Measurements from ENCODE around the gene ARPC5.

Gene ARPC5

DNA sequence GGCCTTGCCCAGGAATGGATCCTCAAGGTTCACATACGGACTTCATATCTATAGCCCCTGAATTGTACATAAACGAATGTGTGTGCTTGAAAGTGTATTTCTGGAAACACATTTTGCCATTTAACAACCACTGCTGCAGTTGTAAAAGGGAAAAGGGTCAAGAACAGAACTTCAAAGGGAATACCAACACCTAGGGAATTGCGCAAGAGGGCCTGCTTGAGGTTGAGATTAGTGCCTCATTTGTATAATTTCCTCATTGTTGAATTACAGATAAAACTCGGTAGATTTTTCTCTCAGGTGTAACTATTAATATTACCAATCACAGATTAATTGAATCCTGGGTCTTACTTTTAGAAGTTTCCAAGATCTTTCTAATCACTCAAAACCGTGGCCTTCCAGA is 51.4 kb downstream of the ARPC5 start:
- DNase-seq, result no peak

DNA sequence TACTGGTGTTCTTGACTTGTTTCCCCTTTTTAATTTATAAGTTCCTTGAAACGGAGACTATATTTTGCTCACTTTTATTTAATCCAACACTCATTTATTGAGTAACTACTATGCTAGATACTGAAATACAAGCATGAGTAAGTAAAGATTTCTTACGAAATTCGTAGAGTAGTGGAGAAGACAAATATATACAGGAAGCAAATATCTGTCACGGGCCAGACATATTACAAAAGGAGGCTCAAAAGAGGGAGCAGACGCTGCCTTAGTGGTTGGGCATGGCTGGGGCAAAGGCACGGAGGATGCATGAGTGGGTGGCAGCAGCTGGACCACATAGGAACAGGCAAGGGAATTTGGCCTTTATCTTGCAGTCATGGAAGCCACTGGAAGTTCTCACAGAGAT is 52.1 kb downstream of the ARPC5 start:
- no peak for DNase-seq

DNA sequence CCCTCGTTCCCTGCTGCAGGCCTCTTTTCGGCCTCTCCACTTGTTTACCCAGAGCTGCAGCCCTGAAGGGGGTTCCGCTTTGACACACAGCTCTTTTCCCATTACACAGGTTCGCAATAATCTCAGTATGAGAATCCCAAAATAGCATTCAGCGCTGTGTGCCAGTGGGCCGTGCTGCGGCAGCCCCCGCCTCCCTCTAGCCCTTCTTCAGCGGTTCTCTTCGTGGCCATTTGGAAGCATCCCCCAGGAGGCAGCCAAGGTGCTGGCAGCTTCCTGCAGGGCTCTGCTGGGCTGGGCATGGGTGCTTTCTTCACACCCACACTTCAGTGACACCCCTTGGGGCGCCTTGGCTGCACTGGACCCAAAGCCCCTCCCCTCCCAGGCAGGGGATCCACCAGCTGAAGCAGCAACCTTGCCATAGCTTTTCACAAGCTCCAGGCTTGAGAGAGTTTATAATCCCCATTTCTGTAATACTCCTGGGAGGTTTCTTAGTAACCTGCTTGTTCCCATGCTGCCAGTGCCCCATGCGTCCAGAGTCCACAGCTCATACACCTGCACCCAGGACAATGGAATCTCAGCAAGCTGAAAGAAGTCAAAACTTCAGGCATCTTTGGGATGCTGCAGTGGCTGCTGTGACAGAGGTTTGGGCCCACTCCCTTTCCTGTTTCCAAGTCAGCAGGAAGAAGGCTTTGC is 53.4 kb downstream of the ARPC5 start:
- no peak for DNase-seq

DNA sequence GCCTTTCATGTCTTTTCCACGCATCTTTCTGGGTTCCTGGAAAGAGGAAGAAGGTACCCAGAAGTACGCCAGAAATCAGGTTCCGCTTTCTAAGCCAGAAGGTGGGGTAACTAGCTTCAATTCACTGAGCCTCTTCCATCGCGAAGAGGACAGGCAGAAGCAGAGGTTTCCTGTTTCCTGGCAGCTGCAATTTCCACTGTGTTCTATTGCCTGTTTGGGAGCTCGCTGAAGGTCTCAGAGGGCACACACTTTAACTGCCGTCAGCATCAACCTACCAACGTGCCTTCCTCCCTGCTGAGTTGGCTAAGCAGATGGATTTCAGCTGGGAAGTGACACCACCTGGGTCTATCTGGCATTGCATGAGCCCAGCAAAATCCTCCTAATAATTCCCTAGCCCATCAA is 55.3 kb downstream of the ARPC5 start:
- no peak for DNase-seq

DNA sequence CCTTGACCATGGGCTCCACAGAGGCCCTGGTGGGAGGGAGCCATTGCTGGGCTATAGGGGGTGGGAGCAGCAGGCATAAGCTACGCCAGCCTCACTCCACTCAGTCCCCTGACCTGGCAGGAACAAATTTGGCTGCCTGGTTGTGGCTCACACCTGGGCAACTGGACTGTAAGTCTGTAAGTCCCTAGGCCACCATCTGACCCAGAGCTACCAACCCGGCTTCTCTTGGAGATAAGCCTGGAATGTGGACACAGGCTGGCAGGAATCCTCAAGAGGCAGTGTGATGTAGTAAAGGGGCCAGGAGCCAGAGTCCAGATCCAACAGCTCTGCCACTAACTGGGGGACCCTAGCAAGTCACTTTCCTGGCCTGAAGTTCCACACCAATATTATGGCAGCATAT is 56.7 kb downstream of the ARPC5 start:
- no peak for DNase-seq

DNA sequence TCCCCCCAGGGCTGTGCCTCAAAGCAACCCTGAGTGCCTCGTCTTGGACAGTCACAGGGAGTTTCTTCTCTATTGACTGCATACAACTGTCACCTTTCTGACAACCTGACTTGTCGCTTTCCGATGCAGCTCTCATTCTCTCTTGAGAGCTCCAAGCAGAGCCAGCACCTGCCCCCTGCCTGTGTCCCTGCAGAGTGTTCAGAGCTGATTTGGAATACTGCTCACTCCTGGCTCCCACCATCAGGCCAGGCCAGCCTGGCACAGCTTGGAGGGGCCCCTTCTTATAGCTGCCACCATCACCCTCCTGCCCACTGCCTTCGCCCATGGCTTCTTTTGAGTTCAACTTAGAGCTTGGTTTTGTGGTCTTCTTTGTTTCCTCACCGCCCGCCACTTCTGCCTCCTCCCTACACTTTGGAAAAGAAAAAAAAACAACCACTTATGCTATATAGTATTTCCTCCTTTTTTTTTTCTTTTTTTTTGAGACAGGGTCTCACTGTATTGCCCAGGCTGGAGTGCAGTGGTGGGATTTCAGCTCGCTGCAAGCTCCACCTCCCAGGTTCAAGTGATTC is 57.6 kb downstream of the ARPC5 start:
- no peak for DNase-seq

DNA sequence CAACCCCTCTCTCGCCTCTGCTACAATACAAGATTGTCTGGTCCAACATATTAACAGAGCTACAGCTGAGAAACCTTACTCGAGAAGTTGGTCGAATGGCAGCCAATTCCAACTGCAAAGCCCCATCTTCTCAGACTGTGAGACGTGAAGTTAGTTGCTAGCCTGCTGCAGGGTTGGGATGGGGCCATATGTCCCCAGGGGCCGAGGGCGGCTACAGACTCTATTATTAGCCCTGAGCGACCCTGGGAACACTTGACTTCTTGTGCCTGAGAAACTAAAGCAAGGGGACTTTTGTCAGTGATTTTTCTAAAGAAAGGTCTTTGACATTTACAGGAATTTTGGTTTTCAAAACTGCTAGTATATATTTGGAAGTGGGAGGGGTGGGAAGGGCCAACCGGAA is 59.0 kb downstream of the ARPC5 start:
- DNase-seq, result no peak

DNA sequence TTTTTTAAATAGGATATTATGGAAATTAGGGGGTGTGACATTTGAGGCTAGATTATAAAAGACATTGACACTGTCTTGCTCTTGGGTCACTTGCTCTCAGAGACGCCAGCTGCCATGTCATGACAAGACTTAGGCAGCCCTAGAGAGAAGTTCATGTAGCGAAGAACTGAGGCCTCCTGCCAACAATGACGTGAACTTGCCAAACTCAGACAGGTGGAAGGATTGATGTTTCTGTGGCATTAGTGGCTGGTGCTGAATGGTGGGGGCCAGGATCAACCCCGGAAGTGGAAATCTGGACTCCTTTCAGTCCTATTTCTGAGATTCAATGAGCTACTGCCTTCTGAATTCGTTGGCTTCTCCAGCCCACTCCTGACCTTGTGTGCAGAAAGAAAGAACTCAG is 60.0 kb downstream of the ARPC5 start:
- DNase-seq, result no peak

DNA sequence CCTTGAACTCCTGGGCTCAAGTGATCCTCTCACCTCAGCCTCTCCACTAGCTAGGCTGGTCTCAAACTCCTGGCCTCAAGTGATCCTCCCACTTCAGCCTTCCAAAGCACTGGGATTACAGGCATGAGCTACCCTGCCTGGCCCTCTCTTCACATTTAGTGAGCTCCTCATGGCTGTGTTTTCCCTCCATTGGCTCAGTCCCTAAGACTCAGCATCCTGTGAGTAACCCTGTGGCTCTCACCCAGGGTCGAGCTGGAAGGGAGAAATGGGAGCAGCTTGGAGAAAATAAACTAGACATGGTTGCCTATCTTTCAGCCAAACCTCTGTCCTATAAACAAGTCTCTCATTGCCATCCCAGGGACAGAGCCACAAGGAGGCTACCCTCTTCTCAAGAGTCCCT is 62.9 kb downstream of the ARPC5 start:
- no peak for DNase-seq

DNA sequence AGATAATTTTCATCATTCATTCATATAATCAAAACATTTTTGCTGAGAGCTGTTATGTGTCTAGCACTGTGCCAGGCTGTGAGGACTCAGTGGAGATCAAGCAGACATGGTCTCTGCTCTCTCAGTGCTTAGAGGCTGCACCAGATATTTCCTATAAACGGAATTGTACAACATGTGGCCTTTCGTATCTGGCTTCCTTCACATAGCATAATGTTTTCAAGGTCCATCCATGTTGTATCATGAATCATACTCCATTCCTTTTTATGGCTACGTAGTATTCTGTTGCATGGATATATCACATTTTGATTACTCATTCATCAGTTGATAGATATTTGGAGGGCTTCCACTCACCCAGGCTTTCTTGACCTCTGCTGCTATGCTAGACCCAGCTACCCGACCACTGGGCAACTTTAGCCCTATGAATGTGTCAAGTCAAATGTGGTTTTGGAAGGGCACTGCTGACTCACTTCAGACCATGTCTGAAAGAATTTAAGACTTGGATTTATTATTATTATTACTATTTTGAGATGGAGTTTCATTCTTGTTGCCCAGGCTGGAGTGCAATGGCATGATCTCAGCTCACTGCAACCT is 63.8 kb downstream of the ARPC5 start:
- DNase-seq, result no peak

Data from activated CD4-positive, alpha-beta T cell treated with anti-CD3 and anti-CD28 coated beads, Interleukin-2, amount 50 U/mL, for 16 hours (primary cell).